DND-41 (cell line): ENCODE measurements around the gene SHISA2.
"Not testable (repeated sequence)": the region's sequence is repeated elsewhere in the genome, so short reads cannot be mapped to it uniquely, and the experiment has no call there.

Experiments
- ATAC-seq: fragments of 200-7000 bp; cut with Tn5 transposase; 3 replicates; pipeline ENCODE4 v1.9.1; 2021; ENCODE audit warnings: low read depth; ENCODE audit not compliant: insufficient read depth
- DNase-seq: peaks from one replicate; pipeline ENCODE4 v3.0.0-alpha.2; 2020
- H2AFZ ChIP-seq: 2 replicates; pipeline ENCODE4 v1.6.0; 2012; ENCODE audit warnings: low read depth, low read length
- H3K27ac ChIP-seq: 2 replicates; pipeline ENCODE4 v1.5.1; 2012; ENCODE audit warnings: low read length, inconsistent platforms
- H3K27me3 ChIP-seq: fragments of 200-600 bp; sonication (generic); 2 replicates; pipeline ENCODE4 v1.6.0; 2012; ENCODE audit warnings: low read length, mild to moderate bottlenecking, inconsistent platforms; ENCODE audit not compliant: insufficient read depth, poor library complexity
- H3K36me3 ChIP-seq: 2 replicates; pipeline ENCODE4 v1.5.1; 2012; ENCODE audit warnings: low read length, inconsistent platforms; ENCODE audit not compliant: insufficient read depth
- H3K4me1 ChIP-seq: 2 replicates; pipeline ENCODE4 v1.5.1; 2012; ENCODE audit warnings: mild to moderate bottlenecking, low read length; ENCODE audit not compliant: insufficient read depth
- H3K4me2 ChIP-seq: 2 replicates; pipeline ENCODE4 v1.6.0; 2012; ENCODE audit warnings: mild to moderate bottlenecking, moderate library complexity, low read length, inconsistent platforms; ENCODE audit not compliant: insufficient read depth
- H3K4me3 ChIP-seq, 2 experiments: fragments of 200-600 bp in 1 of 2; shearing (Covaris generic) in 1 of 2; 2 replicates each; pipeline ENCODE4 v1.5.1; 2012 to 2016; ENCODE audit warnings: inconsistent platforms in 2 of 2, low read length in 2 of 2, mild to moderate bottlenecking in 2 of 2, low read depth in 1 of 2, moderate library complexity in 1 of 2
- H3K79me2 ChIP-seq: 2 replicates; pipeline ENCODE4 v1.6.0; 2012; ENCODE audit warnings: low read length, inconsistent platforms; ENCODE audit not compliant: insufficient read depth
- H3K9ac ChIP-seq: 2 replicates; pipeline ENCODE4 v1.6.0; 2012; ENCODE audit warnings: low read depth, mild to moderate bottlenecking, inconsistent platforms, low read length, moderate library complexity
- H3K9me3 ChIP-seq: 2 replicates; pipeline ENCODE4 v1.5.1; 2012; ENCODE audit warnings: low read length, moderate library complexity, mild to moderate bottlenecking, inconsistent platforms; ENCODE audit not compliant: insufficient read depth, severe bottlenecking
- H4K20me1 ChIP-seq: 2 replicates; pipeline ENCODE4 v1.6.0; 2012; ENCODE audit warnings: low read length; ENCODE audit not compliant: insufficient read depth
- EZH2 ChIP-seq: IDR thresholded peaks from 3 replicates; pipeline ENCODE4 v1.6.1; 2012; ENCODE audit warnings: borderline replicate concordance, low read depth, mild to moderate bottlenecking, moderate library complexity, low read length, inconsistent platforms; ENCODE audit not compliant: severe bottlenecking
- TF ChIP-seq, protein P1 (sequence below): IDR thresholded peaks from 2 replicates; pipeline ENCODE4 v1.5.1; 2012; ENCODE audit warnings: borderline replicate concordance, low read length, moderate library complexity, mild to moderate bottlenecking; ENCODE audit not compliant: poor library complexity, severe bottlenecking; ENCODE audit errors: extremely low read depth

SHISA2 gene

DNA sequence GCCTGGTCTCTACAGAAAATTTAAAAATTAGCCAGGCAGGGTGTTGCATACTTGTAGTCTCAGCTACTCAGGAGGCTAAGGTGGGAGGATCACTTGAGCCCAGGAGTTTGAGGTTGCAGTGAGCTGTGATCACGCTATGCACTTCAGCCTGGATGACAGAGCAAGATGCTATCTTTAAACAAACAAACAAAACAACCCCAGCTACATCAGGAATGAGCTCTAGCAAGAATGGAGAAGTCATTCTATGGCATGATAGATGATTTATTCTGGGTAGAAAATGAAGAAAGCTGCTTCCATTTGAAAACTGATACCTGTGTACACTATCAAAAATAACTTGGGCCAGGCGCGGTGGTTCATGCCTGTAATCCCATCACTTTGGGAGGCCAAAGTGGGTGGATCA lies 15.8 kb upstream of the SHISA2 start:
- DNase-seq (no peak), ATAC-seq (no peak)
- no peak overlapping the region for H3K4me2 ChIP-seq
- TF ChIP-seq EZH2: no peak
- TF ChIP-seq, protein P1, sequence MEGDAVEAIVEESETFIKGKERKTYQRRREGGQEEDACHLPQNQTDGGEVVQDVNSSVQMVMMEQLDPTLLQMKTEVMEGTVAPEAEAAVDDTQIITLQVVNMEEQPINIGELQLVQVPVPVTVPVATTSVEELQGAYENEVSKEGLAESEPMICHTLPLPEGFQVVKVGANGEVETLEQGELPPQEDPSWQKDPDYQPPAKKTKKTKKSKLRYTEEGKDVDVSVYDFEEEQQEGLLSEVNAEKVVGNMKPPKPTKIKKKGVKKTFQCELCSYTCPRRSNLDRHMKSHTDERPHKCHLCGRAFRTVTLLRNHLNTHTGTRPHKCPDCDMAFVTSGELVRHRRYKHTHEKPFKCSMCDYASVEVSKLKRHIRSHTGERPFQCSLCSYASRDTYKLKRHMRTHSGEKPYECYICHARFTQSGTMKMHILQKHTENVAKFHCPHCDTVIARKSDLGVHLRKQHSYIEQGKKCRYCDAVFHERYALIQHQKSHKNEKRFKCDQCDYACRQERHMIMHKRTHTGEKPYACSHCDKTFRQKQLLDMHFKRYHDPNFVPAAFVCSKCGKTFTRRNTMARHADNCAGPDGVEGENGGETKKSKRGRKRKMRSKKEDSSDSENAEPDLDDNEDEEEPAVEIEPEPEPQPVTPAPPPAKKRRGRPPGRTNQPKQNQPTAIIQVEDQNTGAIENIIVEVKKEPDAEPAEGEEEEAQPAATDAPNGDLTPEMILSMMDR: no peak
- no peaks in the 10 kb centered on the region for H4K20me1 ChIP-seq
- no peak overlapping the region for H3K27ac ChIP-seq
- H3K4me1 ChIP-seq: peaks cover 5% of the 10 kb centered on the region
- H2AFZ ChIP-seq: no peak overlapping the region
- no peaks in the 10 kb centered on the region for H3K36me3 ChIP-seq
- no peak overlapping the region for H3K9ac ChIP-seq
- no peaks in the 10 kb centered on the region for H3K27me3 ChIP-seq
- no peaks in the 10 kb centered on the region for H3K79me2 ChIP-seq
- H3K9me3 ChIP-seq: no peaks in the 10 kb centered on the region
- no peak overlapping the region for H3K4me3 ChIP-seq

DNA sequence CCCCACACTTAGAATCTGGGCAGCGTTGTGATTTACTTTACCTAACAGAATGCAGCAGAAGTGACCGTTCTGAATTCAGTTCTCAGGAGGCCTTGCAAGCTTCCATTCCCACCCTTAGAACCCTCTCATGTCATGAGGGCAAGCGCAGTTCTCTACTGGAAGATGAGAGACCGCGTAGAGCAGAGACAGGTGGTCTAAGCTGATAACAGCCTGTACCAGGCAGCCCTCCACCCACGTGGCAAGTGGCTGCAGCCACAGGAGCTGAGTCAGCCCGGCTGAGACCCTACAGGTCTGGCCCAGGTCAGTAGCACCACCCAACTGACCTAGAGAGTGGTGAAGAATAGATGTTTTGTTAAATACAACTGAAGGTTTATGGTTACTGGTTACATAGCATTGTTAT lies 14.7 kb upstream of the SHISA2 start:
- not testable (repeated sequence) for H3K9me3 ChIP-seq, ATAC-seq, H2AFZ ChIP-seq, H3K27me3 ChIP-seq, H4K20me1 ChIP-seq, H3K4me3 ChIP-seq, H3K36me3 ChIP-seq, H3K27ac ChIP-seq, H3K9ac ChIP-seq, DNase-seq, H3K79me2 ChIP-seq, H3K4me2 ChIP-seq
- H3K4me1 ChIP-seq: peaks cover 16% of the 10 kb centered on the region

DNA sequence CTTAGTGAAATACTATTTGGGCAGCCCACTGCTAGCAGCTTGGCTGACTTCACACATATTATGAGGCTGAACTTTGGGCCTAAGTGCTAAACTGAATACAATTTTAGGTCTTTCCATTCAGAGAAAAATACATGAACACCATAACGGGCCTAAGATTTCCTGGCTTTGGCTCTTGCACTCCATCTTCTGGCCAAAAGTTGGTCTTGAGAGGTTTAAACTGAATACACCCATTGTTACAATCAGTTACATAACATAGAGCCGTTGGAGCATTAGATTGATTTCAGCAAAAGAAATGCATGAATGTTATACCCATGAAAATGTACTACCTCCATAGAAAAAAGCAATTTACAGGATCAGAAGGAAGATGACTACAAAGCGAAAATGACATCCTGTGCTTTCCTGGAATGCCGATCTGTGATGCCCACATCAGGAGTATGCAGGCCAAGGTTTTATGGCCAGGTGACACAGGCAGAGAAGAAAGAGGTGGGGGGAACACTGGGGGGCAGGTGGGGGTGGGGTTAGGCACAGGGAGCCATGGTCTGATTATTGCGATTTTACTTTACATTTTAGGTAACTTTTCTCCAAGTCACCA lies 11.1 kb upstream of the SHISA2 start:
- Histone ChIP-seq H2AFZ (no peak overlapping the region), H3K4me2 (no peak overlapping the region), H3K79me2 (no peaks in the 10 kb centered on the region), H3K4me1 (peaks cover 50% of the 10 kb centered on the region), H3K27me3 (no peaks in the 10 kb centered on the region), H3K4me3 (no peak overlapping the region), H3K36me3 (no peaks in the 10 kb centered on the region), H4K20me1 (no peaks in the 10 kb centered on the region), H3K27ac (peak overlapping the region; percentile 53), H3K9ac (no peak overlapping the region), H3K9me3 (no peaks in the 10 kb centered on the region)
- ATAC-seq (peak; percentile 73), DNase-seq (peak; percentile 72)
- no peak for TF ChIP-seq EZH2
- TF ChIP-seq, protein P1: peak; percentile 86

DNA sequence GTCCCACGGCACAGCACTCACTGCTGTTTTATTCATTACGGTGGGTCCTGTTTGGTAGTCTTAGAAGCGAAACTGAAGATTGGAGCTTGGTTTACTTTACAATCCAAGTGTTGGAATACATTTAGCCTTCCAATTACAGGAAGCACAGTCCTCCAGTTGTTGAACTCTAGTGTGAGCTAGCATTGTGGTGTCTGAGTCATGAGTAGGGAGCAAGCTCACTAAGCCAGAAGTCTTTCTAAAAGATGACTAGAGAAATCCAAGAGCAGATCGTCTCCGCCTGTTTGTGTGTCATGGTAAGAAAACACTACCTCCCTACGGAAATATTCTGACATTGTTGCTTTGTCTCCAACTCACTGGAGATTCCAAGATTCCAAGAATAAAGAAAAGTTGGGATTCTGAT lies 10.1 kb upstream of the SHISA2 start:
- H3K4me3 ChIP-seq: no peak overlapping the region
- H3K9me3 ChIP-seq: no peaks in the 10 kb centered on the region
- peak overlapping the region; percentile 38; the same call in 1 of the 2 replicates for H2AFZ ChIP-seq
- H4K20me1 ChIP-seq: no peaks in the 10 kb centered on the region
- no peaks in the 10 kb centered on the region for H3K27me3 ChIP-seq
- H3K79me2 ChIP-seq: no peaks in the 10 kb centered on the region
- DNase-seq: no peak
- H3K4me2 ChIP-seq: no peak overlapping the region
- H3K4me1 ChIP-seq: peaks cover 55% of the 10 kb centered on the region
- no peak overlapping the region for H3K9ac ChIP-seq
- no peaks in the 10 kb centered on the region for H3K36me3 ChIP-seq
- H3K27ac ChIP-seq: peak overlapping the region; percentile 32
- no peak for ATAC-seq
- TF ChIP-seq EZH2: no peak
- TF ChIP-seq, protein P1: no peak
